Suprapubic skin (tissue), 4 donors: ENCODE measurements around the gene SH3GL2. TPM values are rescaled to one million over a fixed set of nuclear protein-coding genes. Genes with fewer than 3 reads are reported as not detected.

Experiments
- DNase-seq, 2 donors: peaks; one replicate each; pipeline ENCODE4 v3.0.0-alpha.2; 2019; ENCODE audit warnings: low spot score in 2 of 2
- H3K27ac ChIP-seq: fragments of 200-600 bp; sonication (generic); one replicate; pipeline ENCODE4 v1.5.1; 2019
- H3K27me3 ChIP-seq: fragments of 200-600 bp; sonication (generic); one replicate; pipeline ENCODE4 v1.5.1; 2019
- H3K36me3 ChIP-seq: fragments of 200-600 bp; sonication (generic); one replicate; pipeline ENCODE4 v1.5.1; 2019
- H3K4me1 ChIP-seq: fragments of 200-600 bp; sonication (generic); one replicate; pipeline ENCODE4 v1.5.1; 2019
- H3K4me3 ChIP-seq: fragments of 200-600 bp; sonication (generic); one replicate; pipeline ENCODE4 v1.5.1; 2019; ENCODE audit warnings: mild to moderate bottlenecking
- H3K9me3 ChIP-seq: fragments of 200-600 bp; sonication (generic); one replicate; pipeline ENCODE4 v1.5.1; 2019
- CTCF ChIP-seq, 2 donors: fragments of 200-600 bp in 1 of 2; fragments of 450-650 bp in 1 of 2; sonication (generic) in 1 of 2; IDR thresholded peaks; one replicate each; pipeline ENCODE4 v1.5.1; 2016 to 2019; ENCODE audit warnings: antibody characterized with exemption in 2 of 2, mild to moderate bottlenecking in 1 of 2, moderate library complexity in 1 of 2
- EP300 ChIP-seq: sonication (generic); formaldehyde crosslinking; IDR thresholded peaks from one replicate; pipeline ENCODE4 v1.6.1; 2017; ENCODE audit warnings: antibody characterized with exemption
- POLR2A ChIP-seq, 2 donors: fragments of 450-650 bp; IDR thresholded peaks; one replicate each; pipeline ENCODE4 v1.6.1; 2017; ENCODE audit warnings: antibody characterized with exemption in 2 of 2, mild to moderate bottlenecking in 2 of 2, moderate library complexity in 2 of 2
- POLR2AphosphoS5 ChIP-seq, 3 donors: sonication (generic); formaldehyde crosslinking; IDR thresholded peaks; one replicate each; pipeline ENCODE4 v1.6.1; 2017; ENCODE audit warnings: antibody characterized with exemption in 3 of 3
- WGBS: methylation state at CpG from one replicate; pipeline ENCODE4 v1.1.5; 2018; 5-methylcytosine and 5-hydroxymethylcytosine counted together
- total RNA-seq, 4 donors: library from RNA; depleted of rRNA; stranded (reverse); fragments of >200 nt; gene quantifications; one replicate each; pipeline ENCODE4 v1.1.0, GENCODE V29; 2016

SH3GL2 gene
- total RNA-seq, 4 donors from 2014 or later: not detected

GRCh38 chr9:17622141-17622540 lies 43.3 kb downstream of the SH3GL2 start:
- no peaks in the 10 kb centered on the region for H3K27me3 ChIP-seq
- no peak for DNase-seq
- WGBS: 83% methylated on average over 4 of the region's 4 CpGs
- H3K4me3 ChIP-seq: no peak overlapping the region
- no peak for TF ChIP-seq EP300
- TF ChIP-seq POLR2A (IDR thresholded peaks at IDR 0.05): no peak
- no peak for TF ChIP-seq POLR2AphosphoS5 (IDR thresholded peaks at IDR 0.05)
- TF ChIP-seq CTCF (IDR thresholded peaks at IDR 0.05): no peak
- H3K9me3 ChIP-seq: no peaks in the 10 kb centered on the region
- no peaks in the 10 kb centered on the region for H3K4me1 ChIP-seq
- H3K36me3 ChIP-seq: no peaks in the 10 kb centered on the region
- H3K27ac ChIP-seq: no peak overlapping the region

- Histone ChIP-seq H3K9me3 (no peaks in the 10 kb centered on the region), H3K36me3 (no peaks in the 10 kb centered on the region), H3K4me1 (no peaks in the 10 kb centered on the region), H3K4me3 (no peak overlapping the region), H3K27ac (no peak overlapping the region), H3K27me3 (no peaks in the 10 kb centered on the region)
- no peak for DNase-seq
- TF ChIP-seq POLR2AphosphoS5 (IDR thresholded peaks at IDR 0.05) (no peak), POLR2A (IDR thresholded peaks at IDR 0.05) (no peak), EP300 (no peak)
- 85% methylated on average over 6 of the region's 6 CpGs for WGBS
Measured at GRCh38 chr9:17622749-17623148, 43.9 kb downstream of the SH3GL2 start.

- H3K27me3 ChIP-seq: no peaks in the 10 kb centered on the region
- 85% methylated on average over 6 of the region's 6 CpGs for WGBS
- H3K4me3 ChIP-seq: no peak overlapping the region
- H3K9me3 ChIP-seq: no peaks in the 10 kb centered on the region
- TF ChIP-seq POLR2AphosphoS5 (IDR thresholded peaks at IDR 0.05): no peak
- TF ChIP-seq EP300: no peak
- TF ChIP-seq CTCF (IDR thresholded peaks at IDR 0.05): no peak
- TF ChIP-seq POLR2A (IDR thresholded peaks at IDR 0.05): no peak
- DNase-seq: no peak
- H3K27ac ChIP-seq: no peak overlapping the region
- no peaks in the 10 kb centered on the region for H3K4me1 ChIP-seq
- no peaks in the 10 kb centered on the region for H3K36me3 ChIP-seq
Measured at GRCh38 chr9:17623965-17624364, 45.1 kb downstream of the SH3GL2 start.

- Histone ChIP-seq H3K9me3 (no peaks in the 10 kb centered on the region), H3K4me3 (no peak overlapping the region), H3K27me3 (no peaks in the 10 kb centered on the region), H3K27ac (no peak overlapping the region), H3K36me3 (no peaks in the 10 kb centered on the region), H3K4me1 (no peaks in the 10 kb centered on the region)
- DNase-seq: no peak
- TF ChIP-seq POLR2A (IDR thresholded peaks at IDR 0.05) (no peak), POLR2AphosphoS5 (IDR thresholded peaks at IDR 0.05) (no peak), CTCF (IDR thresholded peaks at IDR 0.05) (no peak), EP300 (no peak)
Measured at GRCh38 chr9:17624571-17624970, 45.7 kb downstream of the SH3GL2 start.

GRCh38 chr9:17625644-17626388 lies 47.0 kb downstream of the SH3GL2 start:
- no peaks in the 10 kb centered on the region for H3K36me3 ChIP-seq
- TF ChIP-seq POLR2A (IDR thresholded peaks at IDR 0.05) (no peak), POLR2AphosphoS5 (IDR thresholded peaks at IDR 0.05) (no peak), CTCF (IDR thresholded peaks at IDR 0.05) (no peak), EP300 (no peak)
- no peak overlapping the region for H3K27ac ChIP-seq
- no peak overlapping the region for H3K4me3 ChIP-seq
- no peaks in the 10 kb centered on the region for H3K9me3 ChIP-seq
- no peak for DNase-seq
- H3K4me1 ChIP-seq: no peaks in the 10 kb centered on the region
- no peaks in the 10 kb centered on the region for H3K27me3 ChIP-seq
- WGBS: 55% methylated on average over 6 of the region's 6 CpGs
